ENCODE results near the gene B3GNT5. TPM values are rescaled to one million over a fixed set of nuclear protein-coding genes. Genes with fewer than 3 reads are reported as not detected.

Gene B3GNT5
- total and polyA plus RNA-seq, 2 donors (not counting 3 experiments of a cell fraction or from before 2014, with no cell fraction given) = 4.1 to 25.6 TPM

GRCh38 chr3:183210862-183211341 is 42.2 kb upstream of the B3GNT5 start:
- Histone ChIP-seq H3K4me2 (ENCODE audit: insufficient read depth, low read length) (no peak overlapping the region), H3K9me1 (replicated peaks; ENCODE audit: control insufficient read depth, extremely low read depth, insufficient read depth, low read length) (no peaks in the 10 kb centered on the region), H3K4me1 (ENCODE audit: control insufficient read depth, extremely low read depth, insufficient read depth, low read length) (no peaks in the 10 kb centered on the region), H4K20me1 (replicated peaks; ENCODE audit: control insufficient read depth, extremely low read depth, insufficient read depth, low read length) (no peaks in the 10 kb centered on the region), H2AFZ (ENCODE audit: low read depth, low read length) (no peak overlapping the region), H3K27me3 (ENCODE audit: control insufficient read depth in 2 of 2, insufficient read depth in 2 of 2, low read length in 2 of 2) (peaks cover 0 to 6% of the 10 kb centered on the region in 2 experiments), H3K9ac (replicated peaks; ENCODE audit: extremely low read depth, insufficient read depth, low read length) (no peak overlapping the region), H3K4me3 (replicated peaks in 1 of 3; ENCODE audit: insufficient read depth in 1 of 3, low read depth in 1 of 3, low read length in 3 of 3) (no peak overlapping the region), H3K27ac (ENCODE audit: insufficient read depth, low read depth, low read length) (no peak overlapping the region), H3K9me3 (replicated peaks; ENCODE audit: control insufficient read depth, insufficient read depth, low read length) (no peaks in the 10 kb centered on the region), H3K36me3 (ENCODE audit: control insufficient read depth in 2 of 2, extremely low read depth in 1 of 2, insufficient read depth in 2 of 2, low read length in 2 of 2) (no peaks in the 10 kb centered on the region), H3K79me2 (ENCODE audit: control insufficient read depth, insufficient read depth, low read length) (no peaks in the 10 kb centered on the region)
- dilution Hi-C loops (cut with MboI; ENCODE audit: extremely low pct_ligation_motif_present, low sequenced_read_pairs) = no loop called here
- BruUV-seq (replicated peaks) = no TSS peak
- no peak for FAIRE-seq
- TF ChIP-seq POLR2AphosphoS5 (IDR thresholded peaks at IDR 0.05; ENCODE audit: insufficient read depth, low read depth, low read length) = no peak
- no peak for TF ChIP-seq CTCF (IDR thresholded peaks at IDR 0.05; ENCODE audit: extremely low read depth in 1 of 2, insufficient read depth in 1 of 2, low read depth in 1 of 2, low read length in 2 of 2)
- TF ChIP-seq POLR2A (IDR thresholded peaks at IDR 0.05; ENCODE audit: low read depth, low read length) = no peak
- TF ChIP-seq MYC (IDR thresholded peaks at IDR 0.05; ENCODE audit: low read depth, low read length) = no peak
- TF ChIP-seq EZH2 (IDR thresholded peaks at IDR 0.05; ENCODE audit: borderline replicate concordance, low read depth, low read length, severe bottlenecking) = no peak
- no peak for TF ChIP-seq FOS (IDR thresholded peaks at IDR 0.05; ENCODE audit: borderline replicate concordance, insufficient read depth, low read length)
- no peak for TF ChIP-seq MAX (IDR thresholded peaks at IDR 0.05; ENCODE audit: insufficient read depth, insufficient read length)
- TF ChIP-seq JUN (IDR thresholded peaks at IDR 0.05; ENCODE audit: borderline replicate concordance, insufficient read depth, insufficient read length, low read depth) = no peak
- no peak for TF ChIP-seq GATA2 (IDR thresholded peaks at IDR 0.05; ENCODE audit: insufficient read depth, insufficient read length, low read depth, low read length)
- no peak for DNase-seq (ENCODE audit: low read depth, low spot score)
- POLR2A ChIA-PET = no interaction called here
- CTCF ChIA-PET = no interaction called here
- intact Hi-C loops (cut with micrococcal nuclease) = no loop called here
